GM18517 (cell line): ENCODE data around the gene THRB.
"Not testable (repeated sequence)": the region's sequence is repeated elsewhere in the genome, so short reads cannot be mapped to it uniquely, and the experiment has no call there.

Experiments used
- ATAC-seq: cut with Tn5 transposase; IDR thresholded peaks from one replicate; pipeline ENCODE4 v1.9.1; 2021; ENCODE audit warnings: mild to moderate bottlenecking, moderate library complexity; ENCODE audit not compliant: unreplicated experiment

Gene THRB

GRCh38 chr3:24410860-24411259, 83.8 kb downstream of the THRB start:
- no peak for ATAC-seq

GRCh38 chr3:24407980-24408680, 86.5 kb downstream of the THRB start:
- no peak for ATAC-seq

GRCh38 chr3:24406900-24407299, 87.8 kb downstream of the THRB start:
- ATAC-seq = no peak

- ATAC-seq = no peak
These were observed 89.6 kb downstream of the THRB start for GRCh38 chr3:24405057-24405456.

- ATAC-seq = no peak
These were observed 92.9 kb downstream of the THRB start for GRCh38 chr3:24401811-24402185.

GRCh38 chr3:24401090-24401810, 93.4 kb downstream of the THRB start:
- ATAC-seq = no peak

GRCh38 chr3:24400450-24400849, 94.2 kb downstream of the THRB start:
- ATAC-seq = no peak

- no peak for ATAC-seq
These were observed 94.6 kb downstream of the THRB start for GRCh38 chr3:24400015-24400414.

GRCh38 chr3:24399614-24400013, 95.0 kb downstream of the THRB start:
- no peak for ATAC-seq

GRCh38 chr3:24398712-24399111, 95.9 kb downstream of the THRB start:
- not testable (repeated sequence) for ATAC-seq

GRCh38 chr3:24396338-24396737, 98.3 kb downstream of the THRB start:
- no peak for ATAC-seq

GRCh38 chr3:24394754-24395153, 99.9 kb downstream of the THRB start:
- no peak for ATAC-seq

- ATAC-seq = no peak
These were observed 101.3 kb downstream of the THRB start for GRCh38 chr3:24393316-24393715.

GRCh38 chr3:24390169-24391130, 104.2 kb downstream of the THRB start:
- ATAC-seq = no peak

- ATAC-seq = no peak
These were observed 105.3 kb downstream of the THRB start for GRCh38 chr3:24389108-24390090.

GRCh38 chr3:24388611-24389010, 106.0 kb downstream of the THRB start:
- ATAC-seq = no peak

- ATAC-seq = no peak
These were observed 106.5 kb downstream of the THRB start for GRCh38 chr3:24388159-24388558.

GRCh38 chr3:24387493-24387892, 107.2 kb downstream of the THRB start:
- ATAC-seq = no peak

GRCh38 chr3:24387000-24387399, 107.7 kb downstream of the THRB start:
- ATAC-seq = no peak

- no peak for ATAC-seq
These were observed 108.2 kb downstream of the THRB start for GRCh38 chr3:24386458-24386857.
